Endometrial microvascular endothelial cells (primary cell): ENCODE measurements around the gene ADARB2. TPM values are rescaled to one million over a fixed set of nuclear protein-coding genes. Genes with fewer than 3 reads are reported as not detected.

ENCODE experiments used
- in situ Hi-C: cut with HindIII; loops from 2 replicates; pipeline ENCODE4 v1.10.0; 2017; ENCODE audit warnings: low sequenced_read_pairs, low pct_unique_long_range_greater_than_20kb; ENCODE audit errors: inconsistent ontology term
- total RNA-seq: library from RNA; depleted of rRNA; stranded (reverse); fragments of >200 nt; gene quantifications from one replicate; pipeline ENCODE4 v1.2.3, GENCODE V29; 2015; ENCODE audit errors: inconsistent ontology term

Gene ADARB2
- total RNA-seq, 1 donor from 2014 or later = not detected

GRCh38 chr10:1696106-1696505, 41.2 kb downstream of the ADARB2 start:
- in situ Hi-C loops = no loop called here

GRCh38 chr10:1690086-1690485, 47.2 kb downstream of the ADARB2 start:
- in situ Hi-C loops = no loop called here

GRCh38 chr10:1688531-1688930, 48.8 kb downstream of the ADARB2 start:
- in situ Hi-C loops = no loop called here

- in situ Hi-C loops = no loop called here
Observed at GRCh38 chr10:1687623-1688150, 49.6 kb downstream of the ADARB2 start.

- in situ Hi-C loops = no loop called here
Observed at GRCh38 chr10:1687190-1687589, 50.1 kb downstream of the ADARB2 start.

- in situ Hi-C loops = no loop called here
Observed at GRCh38 chr10:1686491-1686749, 50.9 kb downstream of the ADARB2 start.

- in situ Hi-C loops = no loop called here
Observed at GRCh38 chr10:1685699-1686490, 51.4 kb downstream of the ADARB2 start.

GRCh38 chr10:1684991-1685390, 52.3 kb downstream of the ADARB2 start:
- in situ Hi-C loops = no loop called here

- in situ Hi-C loops = no loop called here
Observed at GRCh38 chr10:1683649-1684048, 53.7 kb downstream of the ADARB2 start.

- in situ Hi-C loops = no loop called here
Observed at GRCh38 chr10:1679821-1680650, 57.3 kb downstream of the ADARB2 start.

GRCh38 chr10:1678084-1678483, 59.2 kb downstream of the ADARB2 start:
- in situ Hi-C loops = no loop called here

- in situ Hi-C loops = no loop called here
Observed at GRCh38 chr10:1677307-1677939, 59.9 kb downstream of the ADARB2 start.

- in situ Hi-C loops = no loop called here
Observed at GRCh38 chr10:1674501-1674900, 62.8 kb downstream of the ADARB2 start.

- in situ Hi-C loops = no loop called here
Observed at GRCh38 chr10:1673568-1674345, 63.6 kb downstream of the ADARB2 start.

GRCh38 chr10:1672001-1672781, 65.1 kb downstream of the ADARB2 start:
- in situ Hi-C loops = no loop called here

GRCh38 chr10:1671366-1672000, 65.8 kb downstream of the ADARB2 start:
- in situ Hi-C loops = no loop called here

- in situ Hi-C loops = no loop called here
Observed at GRCh38 chr10:1670541-1671365, 66.6 kb downstream of the ADARB2 start.
